ENCODE results near the gene TNFRSF19. TPM values are rescaled to one million over a fixed set of nuclear protein-coding genes. Genes with fewer than 3 reads are reported as not detected.
A peak's percentile ranks its signal among the peaks of the same experiment; 100 is the strongest.

The TNFRSF19 gene
- total and polyA plus RNA-seq, 2 of the 13 experiments (the other 11 are each of a cell fraction or from before 2014, with no cell fraction given) = 75.3 to 77.7 TPM

DNA sequence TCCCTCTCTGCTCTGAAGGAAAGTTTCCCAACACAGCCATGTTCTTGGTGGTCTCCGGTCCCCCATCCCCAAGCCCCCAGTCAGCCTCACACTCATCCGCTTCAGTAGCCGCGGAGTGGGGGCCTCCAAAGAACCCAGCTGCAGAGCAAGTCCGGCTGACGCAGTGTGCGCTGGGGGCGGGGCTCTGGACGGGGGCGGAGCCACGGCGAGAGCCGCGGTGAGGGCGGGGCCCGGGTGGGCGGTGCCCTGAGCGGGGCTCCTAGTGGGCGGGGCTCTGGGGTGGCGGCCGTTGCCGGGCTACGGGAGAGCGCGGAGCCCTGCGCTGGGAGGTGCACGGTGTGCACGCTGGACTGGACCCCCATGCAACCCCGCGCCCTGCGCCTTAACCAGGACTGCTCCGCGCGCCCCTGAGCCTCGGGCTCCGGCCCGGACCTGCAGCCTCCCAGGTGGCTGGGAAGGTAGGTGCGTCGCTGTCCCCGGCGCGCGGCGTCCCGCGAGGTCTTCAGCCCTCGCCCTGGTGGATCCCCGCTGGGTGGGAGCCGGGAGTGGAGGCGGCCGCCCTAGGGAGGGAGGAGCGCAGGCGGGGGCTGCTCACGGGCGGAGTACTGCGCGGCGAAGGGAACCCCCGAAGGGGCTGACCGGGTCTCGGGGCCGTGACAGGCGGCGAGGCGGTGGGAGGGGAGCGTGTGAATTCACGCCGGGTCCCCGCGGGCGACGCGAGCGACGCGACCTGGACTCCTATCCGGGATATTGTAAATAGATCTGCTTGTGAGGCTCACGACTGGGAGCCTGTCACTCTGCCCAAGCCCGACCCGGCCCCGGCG is 9.1 kb downstream of the TNFRSF19 start:
- intact Hi-C loops (cut with micrococcal nuclease; ENCODE audit: unreplicated experiment) (loop anchor here (1.0 to 5.0 kb wide), 5 partner anchors 9 to 308 kb away; partner anchors contain the start of genes MIPEP and TNFRSF19), in situ Hi-C loops (cut with HindIII; ENCODE audit: extremely low pct_ligation_motif_present, low pct_unique_long_range_greater_than_20kb) (loop anchor here (5.0 to 25.0 kb wide), 2 partner anchors 112 to 308 kb away; partner anchors contain the start of genes C1QTNF9B and MIPEP)
- WGBS (ENCODE audit: low lambda C conversion rate) = 0% methylated on average over 6 of the region's 82 CpGs
- no peaks in the 10 kb centered on the region for H3K27me3 ChIP-seq (ENCODE audit: control insufficient read depth in 1 of 2, insufficient read depth in 2 of 2, low read length in 2 of 2)
- ATAC-seq (peak; percentile 96), FAIRE-seq (no peak), DNase-seq (ENCODE audit: low spot score) (peak; percentile 79)
- ChIA-PET POLR2A (interaction anchor here (0.8 to 3.1 kb wide), 11 partner anchors 8 to 92 kb away, joined by 3 to 22 read pairs (median 6); partner anchors contain the start of gene TNFRSF19), CTCF (ENCODE audit: low intra/inter-chr PET ratio, low total read pairs) (interaction anchor here (1.8 kb wide), 1 partner anchor 68 kb away, joined by 4 read pairs; no protein-coding TSS in a partner anchor)
- no TSS peak for BruUV-seq (replicated peaks)
- H3K4me2 ChIP-seq (ENCODE audit: low read depth, low read length) = peak overlapping the region; percentile 86
- H3K9me3 ChIP-seq (ENCODE audit: low read length) = no peaks in the 10 kb centered on the region
- H3K4me1 ChIP-seq (ENCODE audit: insufficient read depth, low read length) = peaks cover 75% of the 10 kb centered on the region
- peaks cover 0 to 3% of the 10 kb centered on the region in 2 experiments; a peak in 3 of 5 replicates for H3K36me3 ChIP-seq (replicated peaks in 1 of 2; ENCODE audit: control insufficient read depth in 1 of 2, insufficient read depth in 2 of 2, low read length in 2 of 2)
- no peaks in the 10 kb centered on the region; the same call in 1 of the 2 replicates for H4K20me1 ChIP-seq (ENCODE audit: insufficient read depth, low read length)
- no peak overlapping the region for H2AFZ ChIP-seq (ENCODE audit: low read length)
- H3K9ac ChIP-seq (ENCODE audit: insufficient read depth, low read depth, low read length) = peak overlapping the region; percentile 74
- peak overlapping the region; percentile 65 to 93 (median 90) for H3K4me3 ChIP-seq (replicated peaks in 1 of 3; ENCODE audit: insufficient read depth in 1 of 3, low read depth in 2 of 3, low read length in 3 of 3)
- peak overlapping the region; percentile 77 for H3K27ac ChIP-seq (ENCODE audit: extremely low read length, insufficient read depth, low read length)
- H3K79me2 ChIP-seq (ENCODE audit: insufficient read depth, low read length) = peaks cover 77% of the 10 kb centered on the region
- no peak; the same call in 1 of the 2 replicates for TF ChIP-seq TP53 (CRISPR knock-in tag; conservative IDR thresholded peaks at IDR 0.05)
- no peak for TF ChIP-seq ZNF282 (IDR thresholded peaks at IDR 0.05; ENCODE audit: partially characterized antibody)
- TF ChIP-seq HCFC1 (IDR thresholded peaks at IDR 0.05; ENCODE audit: low read depth, low read length) = no peak
- peak; percentile 67; the same call in 1 of the 2 replicates for TF ChIP-seq ZNF670 (CRISPR knock-in tag; IDR thresholded peaks at IDR 0.05; ENCODE audit: borderline replicate concordance)
- TF ChIP-seq, protein P1, sequence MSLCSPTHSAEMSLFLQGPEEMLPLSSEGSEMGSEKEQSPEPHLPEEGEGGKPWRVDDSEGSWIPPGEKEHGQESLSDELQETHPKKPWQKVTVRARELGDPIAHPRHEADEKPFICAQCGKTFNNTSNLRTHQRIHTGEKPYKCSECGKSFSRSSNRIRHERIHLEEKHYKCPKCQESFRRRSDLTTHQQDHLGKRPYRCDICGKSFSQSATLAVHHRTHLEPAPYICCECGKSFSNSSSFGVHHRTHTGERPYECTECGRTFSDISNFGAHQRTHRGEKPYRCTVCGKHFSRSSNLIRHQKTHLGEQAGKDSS (CRISPR knock-in tag; IDR thresholded peaks at IDR 0.05; ENCODE audit: borderline replicate concordance, low read depth) = peak; percentile 25; the same call in 1 of the 2 replicates
- 0 out of 2 replicates have a peak, but pooled peaks have one; percentile 19 for TF ChIP-seq ZNF672 (CRISPR knock-in tag; IDR thresholded peaks at IDR 0.05)
- peak; percentile 62; the same call in 1 of the 2 replicates for TF ChIP-seq CHD2 (IDR thresholded peaks at IDR 0.05; ENCODE audit: low read depth, low read length)
- TF ChIP-seq ZKSCAN1 (IDR thresholded peaks at IDR 0.05; ENCODE audit: low read length) = no peak
- TF ChIP-seq RELA (CRISPR knock-in tag; IDR thresholded peaks at IDR 0.05) = no peak
- TF ChIP-seq SMAD1 (CRISPR knock-in tag; IDR thresholded peaks at IDR 0.05; ENCODE audit: borderline replicate concordance, low read depth) = no peak
- TF ChIP-seq POLR2G (IDR thresholded peaks at IDR 0.05; ENCODE audit: low read depth, low read length) = peak; percentile 77
- TF ChIP-seq, protein P2, sequence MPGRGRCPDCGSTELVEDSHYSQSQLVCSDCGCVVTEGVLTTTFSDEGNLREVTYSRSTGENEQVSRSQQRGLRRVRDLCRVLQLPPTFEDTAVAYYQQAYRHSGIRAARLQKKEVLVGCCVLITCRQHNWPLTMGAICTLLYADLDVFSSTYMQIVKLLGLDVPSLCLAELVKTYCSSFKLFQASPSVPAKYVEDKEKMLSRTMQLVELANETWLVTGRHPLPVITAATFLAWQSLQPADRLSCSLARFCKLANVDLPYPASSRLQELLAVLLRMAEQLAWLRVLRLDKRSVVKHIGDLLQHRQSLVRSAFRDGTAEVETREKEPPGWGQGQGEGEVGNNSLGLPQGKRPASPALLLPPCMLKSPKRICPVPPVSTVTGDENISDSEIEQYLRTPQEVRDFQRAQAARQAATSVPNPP (CRISPR knock-in tag; IDR thresholded peaks at IDR 0.05) = no peak
- TF ChIP-seq ZNF20 (CRISPR knock-in tag; IDR thresholded peaks at IDR 0.05) = no peak
- TF ChIP-seq, protein P3, sequence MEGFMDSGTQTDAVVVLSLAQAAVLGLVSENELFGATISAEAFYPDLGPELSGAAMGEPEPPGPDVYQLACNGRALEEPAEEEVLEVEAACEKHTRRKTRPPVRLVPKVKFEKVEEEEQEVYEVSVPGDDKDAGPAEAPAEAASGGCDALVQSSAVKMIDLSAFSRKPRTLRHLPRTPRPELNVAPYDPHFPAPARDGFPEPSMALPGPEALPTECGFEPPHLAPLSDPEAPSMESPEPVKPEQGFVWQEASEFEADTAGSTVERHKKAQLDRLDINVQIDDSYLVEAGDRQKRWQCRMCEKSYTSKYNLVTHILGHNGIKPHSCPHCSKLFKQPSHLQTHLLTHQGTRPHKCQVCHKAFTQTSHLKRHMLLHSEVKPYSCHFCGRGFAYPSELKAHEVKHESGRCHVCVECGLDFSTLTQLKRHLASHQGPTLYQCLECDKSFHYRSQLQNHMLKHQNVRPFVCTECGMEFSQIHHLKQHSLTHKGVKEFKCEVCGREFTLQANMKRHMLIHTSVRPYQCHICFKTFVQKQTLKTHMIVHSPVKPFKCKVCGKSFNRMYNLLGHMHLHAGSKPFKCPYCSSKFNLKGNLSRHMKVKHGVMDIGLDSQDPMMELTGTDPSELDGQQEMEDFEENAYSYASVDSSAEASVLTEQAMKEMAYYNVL (CRISPR knock-in tag; IDR thresholded peaks at IDR 0.05; ENCODE audit: borderline replicate concordance) = no peak; the same call in 1 of the 2 replicates
- TF ChIP-seq ZNF746 (CRISPR knock-in tag; IDR thresholded peaks at IDR 0.05) = no peak
- TF ChIP-seq MAFF (IDR thresholded peaks at IDR 0.05; ENCODE audit: low read depth, low read length) = no peak
- TF ChIP-seq, protein P4, sequence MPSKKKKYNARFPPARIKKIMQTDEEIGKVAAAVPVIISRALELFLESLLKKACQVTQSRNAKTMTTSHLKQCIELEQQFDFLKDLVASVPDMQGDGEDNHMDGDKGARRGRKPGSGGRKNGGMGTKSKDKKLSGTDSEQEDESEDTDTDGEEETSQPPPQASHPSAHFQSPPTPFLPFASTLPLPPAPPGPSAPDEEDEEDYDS (CRISPR knock-in tag; IDR thresholded peaks at IDR 0.05) = no peak
